Omental fat pad (tissue), 4 donors: ENCODE results near the gene NUBPL. TPM values are rescaled to one million over a fixed set of nuclear protein-coding genes. Genes with fewer than 3 reads are reported as not detected.

Experiments
- ATAC-seq: fragments of 150-250 bp; one replicate; pipeline ENCODE4 v1.9.1; 2016; ENCODE audit warnings: mild to moderate bottlenecking, moderate library complexity; ENCODE audit not compliant: low FRiP score
- DNase-seq: peaks from one replicate; pipeline ENCODE4 v3.0.0-alpha.2; 2019; ENCODE audit warnings: low spot score
- CTCF ChIP-seq, 3 donors: fragments of 450-650 bp; IDR thresholded peaks; one replicate each; pipeline ENCODE4 v1.5.1; 2016 to 2017; ENCODE audit warnings: antibody characterized with exemption in 3 of 3, mild to moderate bottlenecking in 3 of 3, moderate library complexity in 2 of 3
- total RNA-seq, 4 donors: library from RNA; depleted of rRNA; stranded (reverse); fragments of >200 nt; gene quantifications; one replicate each; pipeline ENCODE4 v1.1.0, GENCODE V29; 2016

The NUBPL gene
- total RNA-seq, 4 donors from 2014 or later = 9.0 to 12.9 (median 10.9) TPM

GRCh38 chr14:31690056-31690455 lies 128.9 kb downstream of the NUBPL start:
- ATAC-seq = no peak
- TF ChIP-seq CTCF (IDR thresholded peaks at IDR 0.05) = no peak
- no peak for DNase-seq

GRCh38 chr14:31692376-31692781 lies 131.2 kb downstream of the NUBPL start:
- DNase-seq (no peak), ATAC-seq (no peak)
- no peak for TF ChIP-seq CTCF (IDR thresholded peaks at IDR 0.05)

GRCh38 chr14:31696378-31696777 lies 135.2 kb downstream of the NUBPL start:
- no peak for TF ChIP-seq CTCF (IDR thresholded peaks at IDR 0.05)
- ATAC-seq (no peak), DNase-seq (no peak)

GRCh38 chr14:31699809-31700208 lies 138.6 kb downstream of the NUBPL start:
- DNase-seq (no peak), ATAC-seq (no peak)
- TF ChIP-seq CTCF (IDR thresholded peaks at IDR 0.05) = no peak

GRCh38 chr14:31700282-31701074 lies 139.3 kb downstream of the NUBPL start:
- ATAC-seq (no peak), DNase-seq (no peak)
- no peak for TF ChIP-seq CTCF (IDR thresholded peaks at IDR 0.05)

- ATAC-seq = no peak
Measured at GRCh38 chr14:31702130-31702529, 140.9 kb downstream of the NUBPL start.

More at GRCh38 chr14:31702130-31702529, 140.9 kb downstream of the NUBPL start:
- TF ChIP-seq CTCF (IDR thresholded peaks at IDR 0.05) = no peak
- no peak for DNase-seq
